IMR-90 (cell line): ENCODE measurements around the gene PTK6.
"Not testable (repeated sequence)": the region's sequence is repeated elsewhere in the genome, so short reads cannot be mapped to it uniquely, and the experiment has no call there.

Experiments used
- TF ChIP-seq, protein P1 (sequence below): fragments of 150-350 bp; IDR thresholded peaks from 2 replicates; pipeline ENCODE4 v1.6.1; 2017; ENCODE audit warnings: mild to moderate bottlenecking, antibody characterized with exemption, low read length, low read depth
- TF ChIP-seq, protein P2 (sequence below): conservative IDR thresholded peaks from 2 replicates; pipeline ENCODE4 v1.5.1; 2012; ENCODE audit warnings: mild to moderate bottlenecking, low read depth, low read length, improper control_type of control experiment

DNA sequence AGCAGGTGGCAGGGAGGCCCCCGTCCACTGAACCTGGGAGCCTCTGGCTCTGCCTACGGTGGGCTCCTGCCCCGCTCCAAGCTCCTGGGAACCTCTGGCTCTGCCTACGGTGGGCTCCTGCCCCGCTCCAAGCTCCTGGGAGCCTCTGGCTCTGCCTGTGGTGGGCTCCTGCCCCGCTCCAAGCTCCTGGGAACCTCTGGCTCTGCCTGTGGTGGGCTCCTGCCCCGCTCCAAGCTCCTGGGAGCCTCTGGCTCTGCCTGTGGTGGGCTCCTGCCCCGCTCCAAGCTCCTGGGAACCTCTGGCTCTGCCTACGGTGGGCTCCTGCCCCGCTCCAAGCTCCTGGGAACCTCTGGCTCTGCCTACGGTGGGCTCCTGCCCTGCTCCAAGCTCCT is 33.9 kb upstream of the PTK6 start:
- TF ChIP-seq, protein P1, sequence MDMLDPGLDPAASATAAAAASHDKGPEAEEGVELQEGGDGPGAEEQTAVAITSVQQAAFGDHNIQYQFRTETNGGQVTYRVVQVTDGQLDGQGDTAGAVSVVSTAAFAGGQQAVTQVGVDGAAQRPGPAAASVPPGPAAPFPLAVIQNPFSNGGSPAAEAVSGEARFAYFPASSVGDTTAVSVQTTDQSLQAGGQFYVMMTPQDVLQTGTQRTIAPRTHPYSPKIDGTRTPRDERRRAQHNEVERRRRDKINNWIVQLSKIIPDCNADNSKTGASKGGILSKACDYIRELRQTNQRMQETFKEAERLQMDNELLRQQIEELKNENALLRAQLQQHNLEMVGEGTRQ = not testable (repeated sequence)
- TF ChIP-seq, protein P2, sequence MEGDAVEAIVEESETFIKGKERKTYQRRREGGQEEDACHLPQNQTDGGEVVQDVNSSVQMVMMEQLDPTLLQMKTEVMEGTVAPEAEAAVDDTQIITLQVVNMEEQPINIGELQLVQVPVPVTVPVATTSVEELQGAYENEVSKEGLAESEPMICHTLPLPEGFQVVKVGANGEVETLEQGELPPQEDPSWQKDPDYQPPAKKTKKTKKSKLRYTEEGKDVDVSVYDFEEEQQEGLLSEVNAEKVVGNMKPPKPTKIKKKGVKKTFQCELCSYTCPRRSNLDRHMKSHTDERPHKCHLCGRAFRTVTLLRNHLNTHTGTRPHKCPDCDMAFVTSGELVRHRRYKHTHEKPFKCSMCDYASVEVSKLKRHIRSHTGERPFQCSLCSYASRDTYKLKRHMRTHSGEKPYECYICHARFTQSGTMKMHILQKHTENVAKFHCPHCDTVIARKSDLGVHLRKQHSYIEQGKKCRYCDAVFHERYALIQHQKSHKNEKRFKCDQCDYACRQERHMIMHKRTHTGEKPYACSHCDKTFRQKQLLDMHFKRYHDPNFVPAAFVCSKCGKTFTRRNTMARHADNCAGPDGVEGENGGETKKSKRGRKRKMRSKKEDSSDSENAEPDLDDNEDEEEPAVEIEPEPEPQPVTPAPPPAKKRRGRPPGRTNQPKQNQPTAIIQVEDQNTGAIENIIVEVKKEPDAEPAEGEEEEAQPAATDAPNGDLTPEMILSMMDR = not testable (repeated sequence)
